A549 treated with CORT108297 at 1 μM for 4 hours (cell line): Measurements from ENCODE around the gene SCUBE2. TPM values are rescaled to one million over a fixed set of nuclear protein-coding genes. Genes with fewer than 3 reads are reported as not detected.

Experiments used
- total RNA-seq: library from RNA; stranded (reverse); fragments of 200-300 nt; extraction: Qiagen RNA extraction; gene quantifications from 5 replicates; pipeline ENCODE4 v1.2.3, GENCODE V29; 2022

Gene SCUBE2
- total RNA-seq, result 0.38 to 0.82 TPM (median 0.43 TPM) in 5 replicates

DNA sequence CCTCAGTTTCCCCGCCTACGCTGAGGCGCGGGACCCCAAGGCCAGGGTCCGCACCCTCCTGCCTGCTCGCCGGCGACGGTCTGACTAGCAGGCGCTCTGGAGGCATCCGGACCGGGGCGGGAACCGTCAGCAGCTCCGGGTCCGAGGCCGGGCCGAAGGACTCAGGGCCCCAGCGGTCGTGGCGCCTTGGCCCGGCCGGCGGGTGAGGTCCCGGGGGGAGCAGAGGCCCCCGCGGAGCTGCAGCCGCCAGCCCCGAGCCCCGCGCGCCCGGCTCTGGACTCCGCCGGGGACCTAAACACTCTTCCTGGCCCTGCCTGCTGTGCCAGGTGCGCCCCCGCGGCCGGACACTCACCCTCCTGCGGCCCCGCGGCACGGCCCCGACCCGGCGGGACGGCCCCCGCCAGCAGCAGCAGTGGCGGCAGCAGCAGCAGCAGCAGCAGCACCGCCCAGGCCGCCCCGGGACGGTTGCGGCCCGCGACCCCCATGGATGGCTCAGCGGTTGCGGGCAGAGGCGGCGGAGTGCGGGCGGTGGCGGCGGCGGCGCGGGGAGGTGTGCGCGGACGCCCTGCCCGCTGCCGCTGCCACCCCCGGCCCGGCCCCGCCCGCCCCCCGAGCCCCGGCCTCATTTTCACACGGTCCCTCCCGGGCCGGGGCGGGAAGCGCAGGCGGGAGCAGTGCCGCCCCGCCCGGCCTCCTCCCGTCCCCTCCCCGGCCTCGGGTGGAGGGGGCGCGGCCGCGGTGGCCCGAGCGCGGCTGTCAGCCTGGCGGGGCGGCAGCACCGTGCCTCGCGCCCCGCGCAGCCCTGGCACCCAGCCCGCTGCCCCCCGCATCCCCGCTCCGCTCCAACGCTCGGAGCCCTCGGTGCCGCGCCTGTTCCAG, at the start of gene SCUBE2:
Gene SCUBE2 (minus strand): TSS at position 556 of the 879 bp plus-strand sequence. CDS start 71 bp downstream, at position 485.

DNA sequence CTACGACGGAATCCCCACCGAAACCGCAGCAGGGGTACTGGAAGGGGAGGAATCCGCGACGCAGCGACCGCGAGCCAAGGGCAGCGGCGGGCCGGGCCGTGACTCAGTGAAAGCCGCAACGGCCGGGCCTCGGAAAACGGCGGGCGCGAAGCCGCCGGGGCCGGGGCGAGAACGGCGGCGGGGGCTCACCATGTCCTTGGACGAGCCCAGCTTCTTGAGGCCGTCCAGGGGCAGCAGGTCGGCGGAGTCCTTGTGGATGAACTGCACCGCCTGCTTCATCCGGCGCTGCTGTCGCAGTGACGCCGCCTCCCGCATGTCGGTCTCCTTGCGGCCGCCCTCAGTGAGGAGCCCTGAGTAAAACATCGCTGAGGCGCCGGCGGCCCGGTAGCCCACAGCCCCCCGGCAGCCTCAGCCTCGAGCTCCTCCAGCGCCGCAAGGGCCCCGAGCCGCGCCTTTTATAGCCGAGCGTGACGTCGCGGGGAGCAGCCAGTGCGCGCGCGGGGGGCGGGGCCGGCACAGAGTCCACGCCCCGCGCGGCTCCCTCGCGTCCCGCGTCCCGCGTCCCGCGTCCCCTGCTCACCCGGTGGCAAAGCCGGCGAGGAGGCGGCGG, 87.7 kb downstream of the SCUBE2 start, which contains the start of gene NRIP3:
Gene NRIP3 (minus strand): TSS at position 429 of the 610 bp plus-strand sequence. CDS start 66 bp downstream, at position 363.

Other genes with a start within 250 kb of the SCUBE2 start
- 38.9 to 46.9 TPM (median 43.8 TPM) in 5 replicates for gene AKIP1, start 180.4 kb downstream of the SCUBE2 start, total RNA-seq
- gene C11orf16, start 158.7 kb downstream of the SCUBE2 start, total RNA-seq, result not detected in 5 replicates
- not detected in 5 replicates for gene ASCL3, start 148.6 kb downstream of the SCUBE2 start, total RNA-seq
- gene TMEM9B, start 127.2 kb downstream of the SCUBE2 start, total RNA-seq, result 35.5 to 41.4 TPM (median 40.1 TPM) in 5 replicates
- 0.81 to 1.2 TPM (median 0.97 TPM) in 5 replicates for gene NRIP3, start 87.6 kb downstream of the SCUBE2 start, total RNA-seq
- gene DENND5A, start 173.8 kb upstream of the SCUBE2 start, total RNA-seq, result 39.2 to 55.2 TPM (median 45.5 TPM) in 5 replicates
- gene TMEM41B, start 223.0 kb upstream of the SCUBE2 start, total RNA-seq, result 20.9 to 27.1 TPM (median 22.9 TPM) in 5 replicates